ENCODE measurements around the gene MTFR1L. TPM values are rescaled to one million over a fixed set of nuclear protein-coding genes. Genes with fewer than 3 reads are reported as not detected.

MTFR1L gene
- total RNA-seq, 4 donors from 2014 or later, result 91.1 to 107 (median 101) TPM

DNA sequence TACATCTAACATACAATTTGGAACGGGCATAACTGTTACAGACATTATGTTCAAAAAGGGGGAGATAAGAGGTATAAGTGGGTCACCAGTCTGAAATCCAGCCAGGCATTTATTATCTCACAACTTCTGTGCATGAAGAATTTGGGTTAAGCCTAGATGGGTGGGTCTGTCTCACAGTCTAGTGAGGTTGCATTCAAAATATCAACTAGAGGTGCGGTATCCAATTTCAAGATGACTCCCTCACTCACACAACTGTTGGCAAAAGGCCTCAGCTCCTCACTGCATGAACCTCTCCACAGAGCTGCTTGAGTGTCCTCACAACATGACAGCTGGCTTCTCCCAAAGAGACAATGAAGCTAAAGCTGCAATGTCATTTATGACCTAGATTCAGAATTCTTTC is 34.8 kb downstream of the MTFR1L start:
- Histone ChIP-seq H3K27ac (replicated peaks in 1 of 4) (no peak overlapping the region), H3K27me3 (no peaks in the 10 kb centered on the region), H3K4me1 (peaks cover 8 to 9% (median 8%) of the 10 kb centered on the region in 4 donors), H3K36me3 (no peaks in the 10 kb centered on the region), H3K4me3 (no peak overlapping the region), H3K9me3 (no peaks in the 10 kb centered on the region)
- WGBS, result 93% methylated on average over 2 of the region's 2 CpGs
- TF ChIP-seq, protein P1, sequence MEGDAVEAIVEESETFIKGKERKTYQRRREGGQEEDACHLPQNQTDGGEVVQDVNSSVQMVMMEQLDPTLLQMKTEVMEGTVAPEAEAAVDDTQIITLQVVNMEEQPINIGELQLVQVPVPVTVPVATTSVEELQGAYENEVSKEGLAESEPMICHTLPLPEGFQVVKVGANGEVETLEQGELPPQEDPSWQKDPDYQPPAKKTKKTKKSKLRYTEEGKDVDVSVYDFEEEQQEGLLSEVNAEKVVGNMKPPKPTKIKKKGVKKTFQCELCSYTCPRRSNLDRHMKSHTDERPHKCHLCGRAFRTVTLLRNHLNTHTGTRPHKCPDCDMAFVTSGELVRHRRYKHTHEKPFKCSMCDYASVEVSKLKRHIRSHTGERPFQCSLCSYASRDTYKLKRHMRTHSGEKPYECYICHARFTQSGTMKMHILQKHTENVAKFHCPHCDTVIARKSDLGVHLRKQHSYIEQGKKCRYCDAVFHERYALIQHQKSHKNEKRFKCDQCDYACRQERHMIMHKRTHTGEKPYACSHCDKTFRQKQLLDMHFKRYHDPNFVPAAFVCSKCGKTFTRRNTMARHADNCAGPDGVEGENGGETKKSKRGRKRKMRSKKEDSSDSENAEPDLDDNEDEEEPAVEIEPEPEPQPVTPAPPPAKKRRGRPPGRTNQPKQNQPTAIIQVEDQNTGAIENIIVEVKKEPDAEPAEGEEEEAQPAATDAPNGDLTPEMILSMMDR (IDR thresholded peaks at IDR 0.05), result no peak
- TF ChIP-seq POLR2A (IDR thresholded peaks at IDR 0.05; ENCODE audit: low read depth) (no peak), EP300 (IDR thresholded peaks at IDR 0.05) (no peak), POLR2AphosphoS5 (IDR thresholded peaks at IDR 0.05) (no peak)
- intact Hi-C loops (cut with DNase I), result no loop called here
- no peak for DNase-seq (ENCODE audit: extremely low spot score)

DNA sequence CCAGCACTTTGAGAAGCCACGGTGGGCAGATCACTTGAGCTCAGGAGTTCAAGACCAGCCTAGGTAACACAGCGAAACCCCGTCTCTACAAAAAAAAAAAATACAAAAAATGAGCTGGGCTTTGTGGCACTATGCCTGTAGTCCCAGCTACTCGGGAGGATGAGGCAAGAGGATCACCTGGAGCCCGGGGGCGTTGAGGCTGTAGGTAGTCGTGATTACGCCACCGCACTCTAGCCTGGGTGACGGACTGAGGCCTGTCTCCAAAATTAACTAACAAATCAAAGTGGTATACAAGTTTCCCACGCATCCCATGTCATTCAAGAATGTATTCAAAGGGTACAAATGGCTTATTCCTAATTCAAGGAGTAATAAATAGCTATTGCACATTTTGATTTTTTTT is 37.1 kb downstream of the MTFR1L start:
- no peak for TF ChIP-seq POLR2A (IDR thresholded peaks at IDR 0.05; ENCODE audit: low read depth)
- Histone ChIP-seq H3K27ac (replicated peaks in 1 of 4) (no peak overlapping the region), H3K4me1 (peaks cover 11 to 20% (median 17%) of the 10 kb centered on the region in 4 donors), H3K27me3 (no peaks in the 10 kb centered on the region), H3K9me3 (no peaks in the 10 kb centered on the region), H3K36me3 (no peaks in the 10 kb centered on the region), H3K4me3 (no peak overlapping the region)
- DNase-seq (ENCODE audit: extremely low spot score), result no peak
- 92% methylated on average over 11 of the region's 11 CpGs for WGBS
- intact Hi-C loops (cut with DNase I), result no loop called here

DNA sequence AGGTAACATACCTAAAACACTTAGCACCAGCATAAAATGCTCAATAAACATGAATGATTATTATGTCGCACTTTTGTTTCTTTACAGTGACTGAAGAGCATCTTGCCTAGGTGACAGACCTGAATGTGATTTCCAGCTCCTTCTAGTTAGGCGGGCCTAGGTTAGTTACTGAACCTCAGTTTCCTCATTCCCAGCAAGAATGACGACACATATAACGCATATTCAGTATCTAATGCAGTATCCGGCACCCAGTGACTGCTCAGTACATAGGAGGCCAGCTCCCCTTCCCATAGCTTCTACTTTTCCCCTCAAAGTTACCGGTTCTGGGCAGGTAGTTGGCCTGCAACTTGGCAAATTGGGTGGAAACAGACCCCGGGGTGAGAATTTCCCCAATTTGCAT is 38.7 kb downstream of the MTFR1L start:
- Histone ChIP-seq H3K9me3 (no peaks in the 10 kb centered on the region), H3K27me3 (no peaks in the 10 kb centered on the region), H3K36me3 (peaks cover 0 to 16% (median 10%) of the 10 kb centered on the region in 4 donors), H3K27ac (replicated peaks in 1 of 4) (no peak overlapping the region), H3K4me1 (peaks cover 11 to 20% (median 17%) of the 10 kb centered on the region in 4 donors), H3K4me3 (peak overlapping the region in 3 of 4 donors; percentile 59 to 61 (median 59))
- intact Hi-C loops (cut with DNase I), result no loop called here
- WGBS, result 44% methylated on average over 7 of the region's 7 CpGs
- DNase-seq (ENCODE audit: extremely low spot score), result no peak
- TF ChIP-seq, protein P1 (IDR thresholded peaks at IDR 0.05), result no peak
- TF ChIP-seq POLR2AphosphoS5 (IDR thresholded peaks at IDR 0.05), result no peak
- TF ChIP-seq POLR2A (IDR thresholded peaks at IDR 0.05; ENCODE audit: low read depth), result no peak
- TF ChIP-seq EP300 (IDR thresholded peaks at IDR 0.05), result no peak

DNA sequence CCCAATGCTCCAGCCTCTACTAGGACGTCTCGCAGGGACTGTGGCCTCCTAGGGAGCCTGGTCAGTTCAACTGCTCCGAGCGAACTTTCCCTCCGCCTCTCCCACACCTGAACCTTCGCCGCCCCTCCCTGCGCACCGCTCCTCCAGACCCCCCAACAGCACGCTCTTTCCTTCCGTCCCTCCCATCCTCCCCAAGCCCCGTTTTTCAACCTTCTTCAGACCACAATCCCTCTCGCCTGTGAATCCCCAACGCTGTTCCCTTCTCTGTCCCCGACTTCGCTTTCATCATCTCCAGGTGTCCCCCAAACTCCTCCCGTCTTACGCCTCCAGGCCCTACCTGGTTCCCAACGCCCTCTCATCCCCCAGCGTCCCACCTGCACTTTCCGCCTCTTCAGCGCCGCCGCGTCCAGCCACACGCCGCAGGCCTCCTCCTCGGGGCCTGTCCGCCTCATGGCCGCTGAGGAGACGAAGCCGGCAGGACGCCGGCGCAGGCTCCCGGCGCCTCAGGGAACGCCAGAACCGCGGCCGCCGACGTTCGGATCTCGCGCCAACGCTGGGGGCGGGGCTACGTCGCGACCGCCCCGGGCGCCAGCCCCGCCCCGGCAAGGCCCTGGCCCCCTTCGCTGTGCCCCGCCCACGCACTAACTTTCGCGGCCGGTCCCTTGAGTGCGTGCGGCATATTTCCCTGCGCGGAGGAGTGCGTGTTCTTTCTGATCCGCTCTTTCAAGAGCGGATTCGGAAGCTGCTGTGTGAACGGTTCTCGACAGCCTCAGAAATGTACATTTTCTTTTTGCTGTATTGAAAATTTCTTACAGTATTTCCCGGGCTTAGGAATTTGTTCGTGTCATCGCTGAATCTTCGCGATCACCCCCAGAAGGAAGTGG is 39.4 kb downstream of the MTFR1L start, which contains the start of gene AUNIP:
Gene AUNIP, minus strand, starts transcription at position 552 of the 884 bp plus-strand sequence. Its CDS starts 100 bp downstream, at position 452.
- 1% methylated on average over 76 of the region's 77 CpGs for WGBS
- TF ChIP-seq, protein P1 (IDR thresholded peaks at IDR 0.05), result no peak
- TF ChIP-seq POLR2AphosphoS5 (IDR thresholded peaks at IDR 0.05), result peak; percentile 84 to 91
- TF ChIP-seq POLR2A (IDR thresholded peaks at IDR 0.05; ENCODE audit: low read depth), result no peak
- no peak for TF ChIP-seq EP300 (IDR thresholded peaks at IDR 0.05)
- intact Hi-C loops (cut with DNase I), result no loop called here
- peak; percentile 94 for DNase-seq (ENCODE audit: extremely low spot score)
- Histone ChIP-seq H3K27ac (replicated peaks in 1 of 4) (peak within 1 kb of the TSS; percentile 72 to 84 (median 74)), H3K4me3 (peak within 1 kb of the TSS; percentile 55 to 61 (median 59)), H3K9me3 (no peaks in the 10 kb centered on the region), H3K4me1 (peaks cover 11 to 20% (median 17%) of the 10 kb centered on the region in 4 donors), H3K36me3 (peaks cover 0 to 17% (median 11%) of the 10 kb centered on the region in 4 donors), H3K27me3 (no peaks in the 10 kb centered on the region)

All from esophagus muscularis mucosa (tissue), 4 donors.